Ishikawa (cell line): Measurements from ENCODE around the gene SAE1.

Experiments
- CEBPB ChIP-seq: IDR thresholded peaks from 2 replicates; pipeline ENCODE4 v1.6.1; 2012
- CREB1 ChIP-seq: IDR thresholded peaks from 2 replicates; pipeline ENCODE4 v1.6.1; 2012; ENCODE audit warnings: low read depth
- EGR1 ChIP-seq: IDR thresholded peaks from 2 replicates; pipeline ENCODE4 v1.6.1; 2012
- EP300 ChIP-seq: IDR thresholded peaks from 2 replicates; pipeline ENCODE4 v1.6.1; 2012; ENCODE audit warnings: borderline replicate concordance
- FOXM1 ChIP-seq: IDR thresholded peaks from 2 replicates; pipeline ENCODE4 v1.6.1; 2012; ENCODE audit warnings: low read depth, borderline replicate concordance
- MAX ChIP-seq: IDR thresholded peaks from 2 replicates; pipeline ENCODE4 v1.6.1; 2012
- NFIC ChIP-seq: IDR thresholded peaks from 2 replicates; pipeline ENCODE4 v1.6.1; 2012
- RAD21 ChIP-seq: IDR thresholded peaks from 2 replicates; pipeline ENCODE4 v1.6.1; 2012; ENCODE audit warnings: low read depth
- REST ChIP-seq: IDR thresholded peaks from 2 replicates; pipeline ENCODE4 v1.6.1; 2012; ENCODE audit warnings: low read depth, mild to moderate bottlenecking
- TAF1 ChIP-seq: IDR thresholded peaks from 2 replicates; pipeline ENCODE4 v1.6.1; 2012; ENCODE audit warnings: low read depth, mild to moderate bottlenecking
- TCF12 ChIP-seq: IDR thresholded peaks from 2 replicates; pipeline ENCODE4 v1.6.1; 2012; ENCODE audit warnings: low read depth
- TEAD4 ChIP-seq: IDR thresholded peaks from 2 replicates; pipeline ENCODE4 v1.6.1; 2012
- USF1 ChIP-seq: IDR thresholded peaks from 2 replicates; pipeline ENCODE4 v1.6.1; 2012
- YY1 ChIP-seq: IDR thresholded peaks from 2 replicates; pipeline ENCODE4 v1.6.1; 2012; ENCODE audit warnings: low read depth
- ZBTB7A ChIP-seq: IDR thresholded peaks from 2 replicates; pipeline ENCODE4 v1.6.1; 2012; ENCODE audit warnings: low read depth

The SAE1 gene

GRCh38 chr19:47172666-47173455 lies 42.2 kb downstream of the SAE1 start:
- TF ChIP-seq REST (no peak), MAX (no peak), CREB1 (no peak), CEBPB (no peak), TAF1 (no peak), EGR1 (no peak), TCF12 (no peak), TEAD4 (no peak), YY1 (no peak), FOXM1 (no peak), EP300 (no peak)

- TF ChIP-seq CREB1 (no peak), TCF12 (no peak), NFIC (no peak), REST (no peak), RAD21 (no peak), TEAD4 (no peak), MAX (no peak), ZBTB7A (no peak), EGR1 (no peak), EP300 (no peak), YY1 (no peak), TAF1 (no peak)
Measured at GRCh38 chr19:47176071-47176626, 45.5 kb downstream of the SAE1 start.

- TF ChIP-seq TEAD4 (no peak), CREB1 (no peak), REST (no peak), TCF12 (no peak), MAX (no peak), USF1 (no peak), CEBPB (no peak), EGR1 (no peak), EP300 (no peak), TAF1 (no peak), NFIC (no peak), RAD21 (no peak)
Measured at GRCh38 chr19:47176627-47177090, 46.0 kb downstream of the SAE1 start.

- TF ChIP-seq EGR1 (no peak), MAX (no peak), YY1 (no peak), FOXM1 (no peak), ZBTB7A (no peak), REST (no peak), TEAD4 (no peak), TCF12 (no peak), USF1 (no peak), TAF1 (no peak), RAD21 (no peak), CREB1 (no peak)
Measured at GRCh38 chr19:47179653-47180310, 49.1 kb downstream of the SAE1 start.
